ENCODE data around the gene PTTG1. TPM values are rescaled to one million over a fixed set of nuclear protein-coding genes. Genes with fewer than 3 reads are reported as not detected.

Gene PTTG1
- polyA plus RNA-seq, 1 of the 3 experiments (the other 2 are of a cell fraction), result 279 TPM

- H3F3A ChIP-seq (replicated peaks; ENCODE audit: insufficient read depth), result peaks cover 3% of the 10 kb centered on the region
- no peaks in the 10 kb centered on the region for H3K9me3 ChIP-seq
- no peaks in the 10 kb centered on the region for H3K9me2 ChIP-seq
- no peak for TF ChIP-seq EZH2phosphoT487 (IDR thresholded peaks at IDR 0.05; ENCODE audit: borderline replicate concordance, low read depth)
- no peaks in the 10 kb centered on the region for H4K20me1 ChIP-seq (ENCODE audit: insufficient read depth)
- ChIA-PET POLR2A (no interaction called here), CTCF (interaction anchor here (2.0 to 10.1 kb wide), 2 partner anchors 12 to 358 kb away, joined by 7 to 67 read pairs; no protein-coding TSS in a partner anchor)
- H3K36me3 ChIP-seq (replicated peaks in 1 of 2; ENCODE audit: control insufficient read depth in 1 of 2, insufficient read depth in 2 of 2, low read length in 1 of 2), result no peaks in the 10 kb centered on the region
- H2AFZ ChIP-seq (ENCODE audit: low read depth), result no peak overlapping the region
- DNase-seq, result no peak
- WGBS (ENCODE audit: low lambda C conversion rate), result 56% methylated on average over 2 of the region's 2 CpGs
- H3K9ac ChIP-seq, result no peak overlapping the region
- no peak overlapping the region for H3K4me2 ChIP-seq
- no peak overlapping the region for H3K27ac ChIP-seq (ENCODE audit: low read depth in 2 of 2, low read length in 1 of 2)
- H3K27me3 ChIP-seq (ENCODE audit: insufficient read depth), result no peaks in the 10 kb centered on the region
- H3K79me2 ChIP-seq (ENCODE audit: insufficient read depth), result no peaks in the 10 kb centered on the region
- H3K4me1 ChIP-seq (ENCODE audit: control insufficient read depth in 1 of 2, insufficient read depth in 2 of 2, low read depth in 1 of 2, low read length in 1 of 2), result no peaks in the 10 kb centered on the region
- no peak overlapping the region for H3K4me3 ChIP-seq (ENCODE audit: low read depth in 2 of 2, low read length in 1 of 2)
Measured at GRCh38 chr5:160380041-160380440, 41.6 kb upstream of the PTTG1 start.

DNA sequence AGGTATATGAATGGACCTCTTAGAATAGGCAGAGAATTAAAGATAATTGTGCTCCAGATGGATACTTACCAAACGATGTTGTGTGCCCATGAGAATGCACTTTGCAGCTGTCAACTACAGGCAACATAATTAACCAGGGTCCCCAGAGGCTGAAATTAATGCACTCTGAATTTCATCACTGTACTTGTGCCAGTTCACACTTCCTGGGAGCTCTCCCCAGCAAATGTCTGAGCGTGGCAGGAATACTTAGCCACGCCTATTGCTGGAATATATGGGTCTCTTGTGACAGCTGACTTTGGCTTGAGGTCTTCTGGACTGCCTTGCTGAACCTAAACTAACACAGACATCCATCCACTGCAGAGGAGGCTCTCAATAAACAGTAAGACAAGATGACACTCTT is 39.3 kb upstream of the PTTG1 start:
- Histone ChIP-seq H3K9me2 (no peaks in the 10 kb centered on the region), H3K4me1 (ENCODE audit: control insufficient read depth in 1 of 2, insufficient read depth in 2 of 2, low read depth in 1 of 2, low read length in 1 of 2) (no peaks in the 10 kb centered on the region), H3K36me3 (replicated peaks in 1 of 2; ENCODE audit: control insufficient read depth in 1 of 2, insufficient read depth in 2 of 2, low read length in 1 of 2) (peaks cover 0 to 4% of the 10 kb centered on the region in 2 experiments), H3K4me3 (ENCODE audit: low read depth in 2 of 2, low read length in 1 of 2) (no peak overlapping the region), H3F3A (replicated peaks; ENCODE audit: insufficient read depth) (peaks cover 3% of the 10 kb centered on the region), H3K9me3 (peaks cover 5% of the 10 kb centered on the region; the same call in 1 of the 2 replicates), H3K9ac (no peak overlapping the region), H3K79me2 (ENCODE audit: insufficient read depth) (no peaks in the 10 kb centered on the region), H2AFZ (ENCODE audit: low read depth) (no peak overlapping the region), H3K27me3 (ENCODE audit: insufficient read depth) (no peaks in the 10 kb centered on the region), H3K27ac (ENCODE audit: low read depth in 2 of 2, low read length in 1 of 2) (no peak overlapping the region), H4K20me1 (ENCODE audit: insufficient read depth) (no peaks in the 10 kb centered on the region), H3K4me2 (no peak overlapping the region)
- 70% methylated on average over 3 of the region's 3 CpGs for WGBS (ENCODE audit: low lambda C conversion rate)
- TF ChIP-seq NFIC (IDR thresholded peaks at IDR 0.05; ENCODE audit: borderline replicate concordance), result no peak
- no peak for TF ChIP-seq FOXJ3 (CRISPR knock-in tag; IDR thresholded peaks at IDR 0.05)
- no peak for DNase-seq
- ChIA-PET CTCF (interaction anchor here (10.1 kb wide), 1 partner anchor 9 kb away, joined by 67 read pairs; no protein-coding TSS in a partner anchor), POLR2A (no interaction called here)

DNA sequence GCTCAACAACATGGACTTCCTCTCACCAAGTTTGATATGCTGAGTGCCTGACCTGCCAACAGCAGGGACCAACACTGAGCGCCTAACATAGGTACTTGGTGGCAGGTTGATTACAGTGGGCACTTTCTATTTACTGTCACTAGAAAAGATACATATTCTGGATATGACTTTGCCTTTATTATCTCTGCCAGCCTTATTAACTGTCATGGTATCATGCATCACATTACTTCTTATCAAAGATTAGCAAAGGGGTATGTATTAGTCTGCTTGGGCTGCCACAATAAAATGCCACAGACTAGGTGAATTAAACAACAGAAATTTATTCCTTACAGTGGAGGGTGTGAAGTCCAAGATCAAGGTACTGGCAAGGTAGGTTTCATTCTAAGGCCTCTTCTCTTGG is 37.0 kb upstream of the PTTG1 start:
- H3K4me2 ChIP-seq, result no peak overlapping the region
- no peak overlapping the region for H3K4me3 ChIP-seq (ENCODE audit: low read depth in 2 of 2, low read length in 1 of 2)
- no peak overlapping the region for H3K27ac ChIP-seq (ENCODE audit: low read depth in 2 of 2, low read length in 1 of 2)
- no peak overlapping the region for H2AFZ ChIP-seq (ENCODE audit: low read depth)
- H3K4me1 ChIP-seq (ENCODE audit: control insufficient read depth in 1 of 2, insufficient read depth in 2 of 2, low read depth in 1 of 2, low read length in 1 of 2), result no peaks in the 10 kb centered on the region
- peaks cover 5% of the 10 kb centered on the region; the same call in 1 of the 2 replicates for H3K79me2 ChIP-seq (ENCODE audit: insufficient read depth)
- no peak for DNase-seq
- TF ChIP-seq SIN3A (IDR thresholded peaks at IDR 0.05; ENCODE audit: borderline replicate concordance, low read depth, low read length), result no peak
- TF ChIP-seq NRF1 (IDR thresholded peaks at IDR 0.05; ENCODE audit: low read depth, low read length), result no peak
- no peak for TF ChIP-seq USF2 (IDR thresholded peaks at IDR 0.05; ENCODE audit: borderline replicate concordance, low read depth, low read length)
- no peak for TF ChIP-seq NFIC (IDR thresholded peaks at IDR 0.05; ENCODE audit: borderline replicate concordance)
- no peak for TF ChIP-seq TCF12 (IDR thresholded peaks at IDR 0.05)
- TF ChIP-seq CHD2 (IDR thresholded peaks at IDR 0.05; ENCODE audit: low read length, partially characterized antibody), result no peak
- no peak for TF ChIP-seq JUND (IDR thresholded peaks at IDR 0.05)
- no peak for TF ChIP-seq RXRA (IDR thresholded peaks at IDR 0.05; ENCODE audit: borderline replicate concordance, low read depth)
- no peak for TF ChIP-seq SMC3 (IDR thresholded peaks at IDR 0.05; ENCODE audit: low read depth, low read length)
- no peak for TF ChIP-seq ZBTB33 (IDR thresholded peaks at IDR 0.05; ENCODE audit: borderline replicate concordance, low read depth)
- no peak for TF ChIP-seq MXI1 (IDR thresholded peaks at IDR 0.05; ENCODE audit: low read depth, low read length)
- no peak for TF ChIP-seq FOSL2 (IDR thresholded peaks at IDR 0.05; ENCODE audit: borderline replicate concordance, low read depth)
- TF ChIP-seq PBX3 (IDR thresholded peaks at IDR 0.05), result no peak
- no peak for TF ChIP-seq ELF1 (IDR thresholded peaks at IDR 0.05)
- TF ChIP-seq RFX5 (IDR thresholded peaks at IDR 0.05; ENCODE audit: low read length), result no peak
- TF ChIP-seq USF1 (IDR thresholded peaks at IDR 0.05; ENCODE audit: borderline replicate concordance, low read depth), result no peak
- TF ChIP-seq RAD21 (IDR thresholded peaks at IDR 0.05; ENCODE audit: low read length), result no peak
- H3K9me3 ChIP-seq, result peaks cover 12% of the 10 kb centered on the region; the same call in 1 of the 2 replicates
- POLR2A ChIA-PET, result no interaction called here
- H3K9ac ChIP-seq, result no peak overlapping the region
- H3F3A ChIP-seq (replicated peaks; ENCODE audit: insufficient read depth), result peaks cover 3% of the 10 kb centered on the region
- H4K20me1 ChIP-seq (ENCODE audit: insufficient read depth), result no peaks in the 10 kb centered on the region
- CTCF ChIA-PET, result no interaction called here
- no peaks in the 10 kb centered on the region for H3K9me2 ChIP-seq
- H3K36me3 ChIP-seq (replicated peaks in 1 of 2; ENCODE audit: control insufficient read depth in 1 of 2, insufficient read depth in 2 of 2, low read length in 1 of 2), result peaks cover 0 to 23% of the 10 kb centered on the region in 2 experiments
- H3K27me3 ChIP-seq (ENCODE audit: insufficient read depth), result no peaks in the 10 kb centered on the region
- 100% methylated on average over 1 of the region's 1 CpG for WGBS (ENCODE audit: low lambda C conversion rate)

All from SK-N-SH (cell line).